AML-193 (cell line): ENCODE measurements around the gene STARD13.
"Not testable (repeated sequence)": the region's sequence is repeated elsewhere in the genome, so short reads cannot be mapped to it uniquely, and the experiment has no call there.

Experiments
- DNase-seq, 2 experiments: peaks; one replicate each; lab custom pipeline; 2025; lab: John Stamatoyannopoulos, UW

Gene STARD13

DNA sequence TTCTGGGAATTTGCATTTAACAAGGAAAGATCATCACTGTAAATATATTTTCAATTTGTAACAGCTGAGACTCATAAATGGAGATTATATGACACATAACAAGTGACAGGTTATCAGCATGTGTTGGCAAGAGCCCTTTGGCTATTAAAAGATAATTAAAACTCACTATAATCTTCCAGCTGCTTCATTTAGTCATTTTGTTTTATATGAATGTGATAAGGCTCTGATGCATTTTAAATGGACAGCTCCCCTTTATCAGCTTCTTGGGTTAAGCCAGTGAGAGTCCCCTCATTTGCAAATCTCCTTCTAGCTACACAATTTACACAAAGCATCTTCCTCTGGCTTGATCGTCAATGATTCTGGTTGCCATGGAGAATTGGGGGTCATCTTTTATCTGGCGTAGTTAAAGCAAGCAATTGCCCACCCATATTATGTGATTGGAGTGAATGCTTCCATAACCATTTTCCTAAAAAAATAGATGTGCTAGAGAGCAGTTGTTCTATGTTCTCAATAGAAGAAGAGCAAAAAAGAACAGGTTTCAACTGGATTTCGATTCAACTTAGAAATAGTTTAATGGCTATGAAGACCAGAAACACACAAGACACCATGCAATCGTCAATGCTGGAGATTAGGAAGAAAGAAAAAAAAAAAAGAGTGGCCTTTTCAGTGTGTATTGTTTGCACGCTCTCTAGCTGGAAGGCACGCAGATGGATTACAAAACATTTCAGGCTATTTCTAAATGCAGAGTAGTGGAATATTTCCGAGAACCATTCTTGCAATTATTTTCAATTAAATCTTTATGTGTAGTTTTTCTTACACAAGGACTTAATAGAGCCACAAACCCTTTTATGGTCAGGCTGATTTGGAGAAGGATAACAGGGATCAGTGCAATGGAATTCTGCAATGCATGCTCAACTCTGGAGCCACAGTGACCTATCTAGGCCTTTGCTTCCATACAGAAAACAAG lies 27.4 kb downstream of the STARD13 start:
- DNase-seq, result no peak

GRCh38 chr13:33256148-33256840 lies 29.3 kb downstream of the STARD13 start:
- DNase-seq, result no peak

- DNase-seq, result no peak
These were observed 33.4 kb downstream of the STARD13 start for GRCh38 chr13:33252135-33252534.

GRCh38 chr13:33251131-33251661 lies 34.4 kb downstream of the STARD13 start:
- no peak for DNase-seq

- DNase-seq, result no peak
These were observed 34.9 kb downstream of the STARD13 start for GRCh38 chr13:33250609-33251008.

- DNase-seq, result no peak
These were observed 35.7 kb downstream of the STARD13 start for GRCh38 chr13:33249894-33250293.

GRCh38 chr13:33249066-33249465 lies 36.5 kb downstream of the STARD13 start:
- no peak for DNase-seq

GRCh38 chr13:33245505-33246158 lies 39.9 kb downstream of the STARD13 start:
- DNase-seq, result no peak

GRCh38 chr13:33244907-33245287 lies 40.7 kb downstream of the STARD13 start:
- no peak for DNase-seq

DNA sequence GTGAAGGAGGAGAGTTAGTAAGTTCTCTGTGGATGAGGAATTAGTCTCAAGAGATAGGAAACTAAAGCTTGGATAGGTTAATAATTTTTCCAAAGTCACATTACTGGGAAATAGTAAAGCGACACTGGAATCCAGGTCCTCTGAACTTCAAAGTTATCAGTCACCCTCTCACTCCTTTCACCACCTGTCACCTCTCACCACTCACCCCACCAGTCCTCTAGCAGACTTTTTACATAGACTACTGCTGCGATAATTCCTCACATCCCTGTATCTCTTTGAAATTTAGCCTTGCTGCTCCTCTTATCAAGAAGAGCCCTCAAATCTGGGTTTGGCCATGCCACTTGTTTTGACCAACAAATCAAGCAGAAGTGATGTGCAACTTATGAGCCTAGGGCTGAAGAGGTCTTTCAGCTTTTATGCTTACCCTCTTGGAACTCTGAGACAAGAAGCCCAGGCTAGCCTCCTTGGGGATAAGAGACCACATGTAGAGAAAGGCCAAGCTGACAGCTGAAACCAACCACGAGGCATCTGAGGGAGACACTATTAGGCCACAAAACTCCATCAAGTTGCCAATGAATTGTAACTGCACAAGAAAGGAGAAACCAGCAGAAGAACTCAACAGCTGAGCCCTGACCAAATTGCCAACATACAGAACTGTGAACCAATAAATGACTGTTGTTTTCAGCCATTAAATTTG lies 41.2 kb downstream of the STARD13 start:
- DNase-seq, result no peak

- DNase-seq, result no peak
These were observed 42.5 kb downstream of the STARD13 start for GRCh38 chr13:33242984-33243617.

DNA sequence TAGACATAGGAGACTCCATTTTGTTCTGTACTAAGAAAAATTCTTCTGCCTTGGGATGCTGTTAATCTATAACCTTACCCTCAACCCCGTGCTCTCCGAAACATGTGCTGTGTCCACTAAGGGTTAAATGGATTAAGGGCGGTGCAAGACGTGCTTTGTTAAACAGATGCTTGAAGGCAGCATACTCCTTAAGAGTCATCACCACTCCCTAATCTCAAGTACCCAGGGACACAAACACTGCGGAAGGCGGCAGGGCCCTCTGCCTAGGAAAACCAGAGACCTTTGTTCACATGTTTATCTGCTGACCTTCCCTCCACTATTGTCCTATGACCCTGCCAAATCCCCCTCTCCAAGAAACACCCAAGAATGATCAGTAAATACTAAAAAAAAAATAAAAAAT lies 43.2 kb downstream of the STARD13 start:
- DNase-seq, result not testable (repeated sequence)

DNA sequence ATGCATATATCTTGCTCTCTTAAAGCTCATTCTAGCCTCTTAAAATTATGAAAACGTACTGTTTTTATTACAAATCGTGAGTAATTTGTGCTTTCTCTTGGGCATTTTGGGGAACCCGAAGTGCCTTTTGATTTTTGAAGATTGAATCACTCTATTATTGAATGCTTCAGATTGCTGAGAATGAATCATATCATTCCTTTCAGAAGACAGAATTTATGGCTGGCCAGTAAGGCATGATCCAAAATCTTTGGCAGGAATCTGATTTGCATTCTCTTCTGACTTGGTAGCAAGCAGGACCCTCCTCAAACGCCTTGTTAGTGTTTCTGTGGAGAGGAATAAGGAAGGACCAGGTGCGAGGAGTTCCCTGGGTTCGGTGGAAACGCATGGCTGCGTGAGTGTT lies 49.5 kb downstream of the STARD13 start:
- no peak for DNase-seq

GRCh38 chr13:33235564-33235963 lies 50.0 kb downstream of the STARD13 start:
- DNase-seq, result no peak

- DNase-seq, result no peak
These were observed 50.5 kb downstream of the STARD13 start for GRCh38 chr13:33235078-33235477.

DNA sequence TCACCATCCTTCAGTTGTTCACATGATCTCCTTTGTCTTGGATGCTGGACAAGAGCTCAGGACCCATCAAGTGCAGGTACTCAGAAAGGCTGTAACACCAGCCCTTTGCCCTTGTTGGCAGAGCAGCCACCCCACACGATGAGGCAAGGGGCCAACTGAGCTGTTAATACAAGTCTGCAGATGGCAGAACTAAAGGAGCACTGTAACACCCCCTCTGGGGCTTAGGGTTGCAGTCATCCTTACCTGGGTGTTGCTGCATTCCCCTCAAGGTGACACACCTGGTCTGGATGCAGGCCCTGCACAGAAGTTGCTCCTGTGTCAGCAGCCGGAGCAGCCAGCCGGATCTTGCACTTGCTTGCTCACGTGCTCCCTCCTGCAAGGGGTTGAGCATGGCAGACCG lies 52.0 kb downstream of the STARD13 start:
- no peak for DNase-seq

DNA sequence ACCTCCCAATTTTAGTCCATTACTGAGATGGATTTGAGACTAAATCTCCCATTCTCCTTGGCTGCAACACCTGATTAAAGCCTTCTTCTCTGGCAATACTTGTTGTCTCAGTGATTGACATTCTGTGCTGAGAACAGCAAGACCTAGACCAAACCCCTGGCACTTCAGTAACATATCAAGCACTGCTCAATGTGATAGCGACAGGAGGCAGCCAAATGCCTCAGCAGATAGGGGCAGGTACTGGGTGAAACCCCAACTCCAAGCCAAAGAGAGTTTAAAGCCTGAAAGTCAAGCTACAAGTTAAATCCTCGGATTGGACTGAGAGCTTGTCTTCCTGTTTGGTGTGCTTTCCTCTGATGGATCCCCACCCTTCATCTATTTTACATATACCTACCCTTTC lies 52.7 kb downstream of the STARD13 start:
- no peak for DNase-seq

DNA sequence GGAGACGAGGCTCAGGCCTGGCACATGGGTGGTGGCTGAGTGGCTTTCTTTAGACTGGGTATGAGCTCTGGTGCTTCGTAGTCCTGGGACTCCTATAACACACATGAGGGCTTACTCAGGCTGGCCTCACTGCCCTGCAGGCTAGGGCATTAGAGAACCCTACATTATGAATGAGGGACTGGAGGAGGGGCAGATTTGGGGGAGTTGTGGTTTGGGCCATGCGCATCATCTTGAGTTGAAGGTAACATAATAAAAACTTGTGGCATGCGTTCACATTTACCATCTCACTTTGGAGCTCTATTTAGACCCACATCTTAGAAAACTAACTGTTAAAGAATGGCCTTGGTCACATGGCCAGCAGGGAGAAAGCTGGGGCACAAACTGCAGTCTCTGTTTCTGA lies 54.2 kb downstream of the STARD13 start:
- no peak for DNase-seq

- DNase-seq, result no peak
These were observed 55.2 kb downstream of the STARD13 start for GRCh38 chr13:33230178-33230881.

DNA sequence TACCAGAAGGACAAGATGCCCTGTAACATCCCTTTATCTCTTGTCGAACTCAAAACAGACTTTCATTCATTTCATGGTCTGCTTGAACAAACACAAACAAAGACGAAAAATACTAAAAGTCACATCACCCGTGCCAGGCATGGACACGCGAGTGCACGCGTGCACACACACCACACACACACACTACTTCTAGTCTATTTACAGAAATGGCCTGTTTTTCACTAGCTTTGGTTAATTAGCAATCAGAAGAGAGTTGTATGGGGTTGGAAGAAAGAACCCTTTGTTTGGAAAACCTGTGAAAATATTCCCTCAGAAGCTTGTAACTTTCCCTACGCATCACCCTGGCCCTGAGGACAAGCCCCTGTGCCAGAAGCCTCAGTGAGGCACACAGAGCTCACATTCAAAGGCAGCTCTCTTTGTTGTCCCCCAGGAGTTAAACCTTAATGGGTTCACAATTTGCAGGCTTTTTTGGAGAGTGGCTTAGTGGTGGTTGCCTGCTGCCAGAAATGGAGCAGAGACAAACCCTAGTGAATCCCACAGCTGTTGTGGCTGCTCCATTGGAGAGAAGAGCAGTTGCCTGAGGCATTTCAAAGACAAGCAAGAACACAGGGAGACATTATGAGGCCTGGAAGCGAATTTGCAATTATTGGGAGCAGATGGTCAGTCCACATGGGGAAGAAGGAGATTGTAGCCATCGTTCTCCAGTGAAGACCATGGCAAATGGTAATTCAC lies 55.9 kb downstream of the STARD13 start:
- DNase-seq, result no peak
